ENCODE data around the gene CHRM4. TPM values are rescaled to one million over a fixed set of nuclear protein-coding genes. Genes with fewer than 3 reads are reported as not detected.

CHRM4 gene
- total and polyA plus RNA-seq, 2 of the 13 experiments (the other 11 are each of a cell fraction or from before 2014, with no cell fraction given), result 0.13 to 0.21 TPM

DNA sequence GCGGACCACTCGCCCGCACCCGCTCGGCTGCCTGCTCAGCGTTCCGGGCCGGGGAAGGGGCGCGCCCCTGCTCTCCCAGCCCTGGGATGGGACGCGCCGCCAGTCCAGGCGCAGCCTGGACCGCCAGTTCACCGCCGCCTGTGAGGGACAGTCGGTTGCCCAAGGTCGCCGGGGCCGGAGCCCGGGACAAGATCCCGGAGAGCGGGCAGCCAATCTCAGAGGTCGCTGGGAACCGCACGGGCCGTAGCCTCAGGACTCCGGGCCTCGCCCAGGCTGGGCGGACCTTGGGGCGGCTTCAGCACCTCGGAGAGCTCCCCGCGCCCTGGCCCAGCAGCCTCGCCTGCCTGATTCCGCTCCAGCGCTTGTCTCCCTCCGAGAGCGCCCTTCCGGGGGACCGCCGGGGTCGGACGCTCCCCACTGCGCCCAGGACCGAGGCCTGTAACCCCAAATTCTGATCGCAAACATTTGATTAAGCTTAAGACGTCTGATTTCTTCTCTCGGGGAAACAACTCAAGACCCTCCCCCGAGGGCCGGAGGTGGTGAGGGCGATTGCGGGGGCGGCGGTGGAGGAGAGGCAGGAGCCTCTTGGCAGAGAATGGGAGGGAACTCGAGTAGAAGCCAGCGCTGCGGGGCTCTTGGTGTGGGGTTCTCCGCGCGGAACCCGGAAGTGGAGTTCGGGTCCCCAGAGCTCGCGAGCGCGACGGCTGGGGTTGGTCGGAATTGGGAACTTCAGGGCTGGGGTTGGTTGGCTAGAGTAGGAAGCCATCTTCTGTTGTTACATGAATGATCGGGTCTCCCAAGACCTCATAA lies 1.1 kb upstream of the CHRM4 start (continued):
- TF ChIP-seq DZIP1 (CRISPR knock-in tag; IDR thresholded peaks at IDR 0.05) (peak; percentile 90; the same call in 1 of the 2 replicates), ZFY (CRISPR knock-in tag; IDR thresholded peaks at IDR 0.05) (peak; percentile 80), ZBTB7A (CRISPR knock-in tag; IDR thresholded peaks at IDR 0.05) (no peak; the same call in 1 of the 2 replicates), THAP11 (CRISPR knock-in tag; IDR thresholded peaks at IDR 0.05) (peak; percentile 76), NR2C2 (CRISPR knock-in tag; IDR thresholded peaks at IDR 0.05; ENCODE audit: borderline replicate concordance) (peak; percentile 41; the same call in 1 of the 2 replicates), KDM2A (CRISPR knock-in tag; IDR thresholded peaks at IDR 0.05; ENCODE audit: borderline replicate concordance, low read depth) (peak; percentile 98), STAT5B (CRISPR knock-in tag; IDR thresholded peaks at IDR 0.05) (peak; percentile 98), ZNF121 (CRISPR knock-in tag; IDR thresholded peaks at IDR 0.05) (0 out of 2 replicates have a peak, but pooled peaks have one; percentile 61), ZNF331 (CRISPR knock-in tag; IDR thresholded peaks at IDR 0.05) (peak; percentile 96), PHF5A (CRISPR knock-in tag; IDR thresholded peaks at IDR 0.05; ENCODE audit: low read depth, unreplicated experiment) (no peak), ATF7 (IDR thresholded peaks at IDR 0.05) (no peak), ATF7 (CRISPR knock-in tag; IDR thresholded peaks at IDR 0.05) (no peak), GPBP1L1 (CRISPR knock-in tag; IDR thresholded peaks at IDR 0.05) (no peak), ZNF367 (CRISPR knock-in tag; IDR thresholded peaks at IDR 0.05; ENCODE audit: borderline replicate concordance) (peak; percentile 98), ZNF629 (CRISPR knock-in tag; conservative IDR thresholded peaks at IDR 0.05) (peak; percentile 40; the same call in 1 of the 2 replicates), ZMAT5 (CRISPR knock-in tag; IDR thresholded peaks at IDR 0.05; ENCODE audit: borderline replicate concordance, low read depth) (no peak), NFE2L1 (CRISPR knock-in tag; IDR thresholded peaks at IDR 0.05; ENCODE audit: borderline replicate concordance) (0 out of 2 replicates have a peak, but pooled peaks have one; percentile 50)
- TF ChIP-seq, protein P1, sequence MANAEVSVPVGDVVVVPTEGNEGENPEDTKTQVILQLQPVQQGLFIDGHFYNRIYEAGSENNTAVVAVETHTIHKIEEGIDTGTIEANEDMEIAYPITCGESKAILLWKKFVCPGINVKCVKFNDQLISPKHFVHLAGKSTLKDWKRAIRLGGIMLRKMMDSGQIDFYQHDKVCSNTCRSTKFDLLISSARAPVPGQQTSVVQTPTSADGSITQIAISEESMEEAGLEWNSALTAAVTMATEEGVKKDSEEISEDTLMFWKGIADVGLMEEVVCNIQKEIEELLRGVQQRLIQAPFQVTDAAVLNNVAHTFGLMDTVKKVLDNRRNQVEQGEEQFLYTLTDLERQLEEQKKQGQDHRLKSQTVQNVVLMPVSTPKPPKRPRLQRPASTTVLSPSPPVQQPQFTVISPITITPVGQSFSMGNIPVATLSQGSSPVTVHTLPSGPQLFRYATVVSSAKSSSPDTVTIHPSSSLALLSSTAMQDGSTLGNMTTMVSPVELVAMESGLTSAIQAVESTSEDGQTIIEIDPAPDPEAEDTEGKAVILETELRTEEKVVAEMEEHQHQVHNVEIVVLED (CRISPR knock-in tag; IDR thresholded peaks at IDR 0.05; ENCODE audit: borderline replicate concordance), result peak; percentile 67; the same call in 1 of the 2 replicates
- TF ChIP-seq, protein P2, sequence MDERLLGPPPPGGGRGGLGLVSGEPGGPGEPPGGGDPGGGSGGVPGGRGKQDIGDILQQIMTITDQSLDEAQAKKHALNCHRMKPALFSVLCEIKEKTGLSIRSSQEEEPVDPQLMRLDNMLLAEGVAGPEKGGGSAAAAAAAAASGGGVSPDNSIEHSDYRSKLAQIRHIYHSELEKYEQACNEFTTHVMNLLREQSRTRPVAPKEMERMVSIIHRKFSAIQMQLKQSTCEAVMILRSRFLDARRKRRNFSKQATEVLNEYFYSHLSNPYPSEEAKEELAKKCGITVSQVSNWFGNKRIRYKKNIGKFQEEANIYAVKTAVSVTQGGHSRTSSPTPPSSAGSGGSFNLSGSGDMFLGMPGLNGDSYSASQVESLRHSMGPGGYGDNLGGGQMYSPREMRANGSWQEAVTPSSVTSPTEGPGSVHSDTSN (CRISPR knock-in tag; IDR thresholded peaks at IDR 0.05), result no peak
- TF ChIP-seq, protein P3, sequence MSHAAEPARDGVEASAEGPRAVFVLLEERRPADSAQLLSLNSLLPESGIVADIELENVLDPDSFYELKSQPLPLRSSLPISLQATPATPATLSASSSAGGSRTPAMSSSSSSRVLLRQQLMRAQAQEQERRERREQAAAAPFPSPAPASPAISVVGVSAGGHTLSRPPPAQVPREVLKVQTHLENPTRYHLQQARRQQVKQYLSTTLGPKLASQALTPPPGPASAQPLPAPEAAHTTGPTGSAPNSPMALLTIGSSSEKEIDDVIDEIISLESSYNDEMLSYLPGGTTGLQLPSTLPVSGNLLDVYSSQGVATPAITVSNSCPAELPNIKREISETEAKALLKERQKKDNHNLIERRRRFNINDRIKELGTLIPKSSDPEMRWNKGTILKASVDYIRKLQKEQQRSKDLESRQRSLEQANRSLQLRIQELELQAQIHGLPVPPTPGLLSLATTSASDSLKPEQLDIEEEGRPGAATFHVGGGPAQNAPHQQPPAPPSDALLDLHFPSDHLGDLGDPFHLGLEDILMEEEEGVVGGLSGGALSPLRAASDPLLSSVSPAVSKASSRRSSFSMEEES (CRISPR knock-in tag; IDR thresholded peaks at IDR 0.05), result peak; percentile 95
